T-helper 17 cell (primary cell): ENCODE measurements around the gene CTSW. TPM values are rescaled to one million over a fixed set of nuclear protein-coding genes. Genes with fewer than 3 reads are reported as not detected.

ENCODE experiments used
- ATAC-seq: fragments of 150-1000 bp; cut with Tn5 transposase; 2 replicates; pipeline ENCODE4 v1.10.0; 2021; ENCODE audit warnings: mild to moderate bottlenecking, moderate library complexity
- DNase-seq, 3 donors: peaks; one replicate each; pipeline versions ENCODE4 v3.0.0 to v3.0.0-alpha.2; 2020 to 2021
- H3K9me3 ChIP-seq: one replicate; pipeline ENCODE4 v1.7.0; 2013; ENCODE audit warnings: low read length, mild to moderate bottlenecking; ENCODE audit not compliant: control insufficient read depth, poor library complexity, severe bottlenecking
- H3K27ac Mint-ChIP-seq: one replicate; pipeline ENCODE4 v1.8.0; 2022; ENCODE audit warnings: mild to moderate bottlenecking, moderate library complexity, mixed read lengths
- H3K27me3 Mint-ChIP-seq: one replicate; pipeline ENCODE4 v1.8.0; 2022; ENCODE audit warnings: mixed read lengths
- H3K36me3 Mint-ChIP-seq: one replicate; pipeline ENCODE4 v1.8.0; 2022; ENCODE audit warnings: low read depth, mixed read lengths
- H3K4me1 Mint-ChIP-seq: one replicate; pipeline ENCODE4 v1.8.0; 2022; ENCODE audit warnings: mild to moderate bottlenecking, mixed read lengths
- H3K4me3 Mint-ChIP-seq: one replicate; pipeline ENCODE4 v1.8.0; 2022; ENCODE audit warnings: mild to moderate bottlenecking, moderate library complexity, mixed read lengths
- total RNA-seq, 4 donors: library from RNA in 2 of 4; stranded (reverse) in 2 of 4; gene quantifications; one replicate each; pipeline ENCODE4 v1.2.3 and lab custom pipeline; 2022 to 2026

The CTSW gene
- total RNA-seq, 2 donors from 2014 or later: 19.7 to 52.7 TPM

DNA sequence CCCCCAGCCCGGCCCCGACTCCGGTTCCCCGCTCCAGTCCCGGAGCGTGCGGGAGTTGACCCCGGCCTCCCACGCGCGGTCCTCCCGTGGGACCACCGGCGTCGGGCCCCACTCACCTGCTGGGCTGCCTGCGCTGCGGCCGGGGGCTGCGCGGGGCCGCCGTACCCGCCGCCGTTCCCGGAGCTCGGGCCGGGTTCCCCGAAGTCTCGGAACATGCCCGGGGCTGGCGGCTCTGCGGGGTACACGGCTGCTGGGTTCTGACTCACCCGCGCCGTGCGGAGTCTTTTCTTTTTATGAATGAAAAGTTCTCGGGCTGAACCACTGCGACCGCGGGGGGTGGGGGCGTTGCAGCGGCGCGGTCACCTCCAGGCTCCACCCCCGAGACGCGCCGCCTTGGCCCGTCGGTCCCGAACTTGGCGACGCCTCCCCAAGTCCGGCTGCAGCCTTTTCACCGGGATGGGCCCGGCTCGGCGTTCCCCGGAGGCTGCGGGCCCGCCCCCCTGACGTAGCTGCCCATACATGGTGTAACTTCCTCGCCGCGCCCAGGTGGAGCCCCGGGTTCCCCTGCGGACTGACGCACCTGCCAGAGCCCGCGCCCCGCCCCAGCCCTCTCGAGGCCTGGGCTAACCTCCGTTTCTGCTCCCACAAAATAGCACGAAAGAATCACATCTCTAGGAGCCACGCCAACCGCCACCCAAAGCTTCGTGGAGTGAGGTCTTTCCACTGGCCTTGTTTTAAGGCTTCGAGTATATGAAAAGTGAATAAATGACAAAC, 20.7 kb downstream of the CTSW start, which contains the start of gene FOSL1:
FOSL1 (minus strand) TSS at position 264 of the 774 bp plus-strand sequence; CDS start at position 215, 49 bp downstream.
- Mint-ChIP-seq H3K4me3 (peak within 1 kb of the TSS; percentile 81), H3K27me3 (peaks cover 4% of the 10 kb centered on the region), H3K36me3 (no peaks in the 10 kb centered on the region), H3K27ac (peak within 1 kb of the TSS; percentile 90), H3K4me1 (peaks cover 3% of the 10 kb centered on the region)
- peak; percentile 97 for ATAC-seq
- DNase-seq: peak; percentile 92 to 96 (median 95)
- no peaks in the 10 kb centered on the region for H3K9me3 ChIP-seq

DNA sequence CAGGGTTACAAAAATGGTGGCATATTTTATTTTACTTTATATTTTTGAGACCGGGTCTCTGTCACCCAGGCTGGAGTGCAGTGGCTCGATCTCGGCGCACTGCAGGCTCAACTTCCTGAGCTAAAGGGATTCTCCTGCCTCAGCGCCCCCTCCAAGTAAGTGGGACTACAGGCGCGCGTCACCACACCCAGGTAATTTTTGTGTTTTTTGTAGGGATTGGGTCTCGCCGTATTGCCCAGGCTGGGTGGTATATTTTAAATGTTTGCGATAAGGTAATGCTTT, 21.2 kb downstream of the CTSW start:
- Mint-ChIP-seq H3K4me1 (peaks cover 2% of the 10 kb centered on the region), H3K27ac (peak overlapping the region; percentile 90), H3K36me3 (no peaks in the 10 kb centered on the region), H3K4me3 (peak overlapping the region; percentile 63), H3K27me3 (peaks cover 4% of the 10 kb centered on the region)
- no peak for DNase-seq
- no peaks in the 10 kb centered on the region for H3K9me3 ChIP-seq
- ATAC-seq: no peak

DNA sequence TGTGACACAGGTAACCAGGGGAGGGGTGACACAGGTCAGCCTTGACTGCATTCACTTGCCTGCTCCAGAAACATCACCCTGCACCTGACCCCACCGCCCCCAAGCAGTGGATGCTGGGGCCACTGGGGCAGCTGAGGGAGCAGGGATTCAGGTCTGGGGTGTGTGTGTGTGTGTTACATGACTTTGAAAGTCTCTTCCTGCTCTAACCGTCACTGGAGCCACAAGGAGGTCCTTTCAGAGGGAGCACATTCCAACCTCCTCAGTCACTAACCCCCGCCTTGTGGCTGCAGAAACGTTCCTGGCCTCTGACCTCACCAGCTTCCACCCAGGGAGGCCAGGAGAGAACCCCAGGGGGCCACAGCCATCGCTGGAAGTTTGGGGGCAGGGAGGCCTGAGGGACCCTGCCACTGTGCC, 23.4 kb downstream of the CTSW start:
- Mint-ChIP-seq H3K27ac (peak overlapping the region; percentile 90), H3K36me3 (no peaks in the 10 kb centered on the region), H3K4me3 (no peak overlapping the region)

DNA sequence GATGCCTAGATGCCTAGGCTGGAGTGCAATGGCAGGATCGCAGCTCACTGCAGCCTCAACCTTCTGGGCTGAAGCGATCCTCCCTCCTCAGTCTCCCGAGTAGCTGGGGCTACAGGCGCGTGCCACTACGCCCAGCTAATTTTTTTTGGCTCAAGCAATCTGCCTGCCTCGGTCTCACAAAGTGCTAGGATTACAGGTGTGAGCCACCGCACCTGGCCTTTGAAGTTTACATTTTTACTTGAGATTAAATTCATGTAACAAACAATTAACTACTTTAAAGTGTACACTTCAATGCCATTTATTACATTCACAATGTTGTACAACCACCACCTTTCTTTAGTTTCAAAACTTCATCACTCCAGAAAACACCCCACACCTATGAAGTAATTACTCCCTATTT, 24.1 kb downstream of the CTSW start:
- no peaks in the 10 kb centered on the region for H3K9me3 ChIP-seq
- DNase-seq (no peak), ATAC-seq (no peak)
- Mint-ChIP-seq H3K27ac (peak overlapping the region; percentile 82), H3K4me1 (peaks cover 1% of the 10 kb centered on the region), H3K36me3 (no peaks in the 10 kb centered on the region), H3K4me3 (no peak overlapping the region), H3K27me3 (peaks cover 4% of the 10 kb centered on the region)

More for the DNA sequence above, 23.4 kb downstream of the CTSW start:
- peaks cover 2% of the 10 kb centered on the region for H3K4me1 Mint-ChIP-seq
- no peak for DNase-seq
- H3K27me3 Mint-ChIP-seq: peaks cover 4% of the 10 kb centered on the region
- ATAC-seq: no peak
- no peaks in the 10 kb centered on the region for H3K9me3 ChIP-seq

DNA sequence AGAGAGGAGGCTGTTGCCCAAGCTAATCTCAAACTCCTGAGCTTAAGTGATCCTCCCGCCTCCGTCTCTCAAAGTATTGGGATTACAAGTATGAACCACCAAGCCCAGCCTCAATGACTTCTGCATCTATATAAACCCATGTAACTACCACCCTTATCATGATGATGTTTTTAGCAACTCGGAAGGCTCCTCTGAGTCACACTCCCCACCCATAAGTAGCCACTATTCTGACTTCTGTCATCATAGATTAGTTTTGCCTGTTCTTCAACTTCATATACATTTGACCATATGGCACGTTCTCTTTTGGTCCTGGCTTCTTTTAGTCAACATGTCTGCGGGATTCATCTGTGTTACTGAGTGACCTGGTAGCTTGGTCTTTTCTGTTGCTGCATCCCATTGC, 27.0 kb downstream of the CTSW start:
- peaks cover 5% of the 10 kb centered on the region for H3K4me1 Mint-ChIP-seq
- ATAC-seq: no peak
- H3K27ac Mint-ChIP-seq: no peak overlapping the region
- H3K27me3 Mint-ChIP-seq: peaks cover 14% of the 10 kb centered on the region
- H3K36me3 Mint-ChIP-seq: no peaks in the 10 kb centered on the region
- no peak for DNase-seq
- H3K4me3 Mint-ChIP-seq: no peak overlapping the region
- no peaks in the 10 kb centered on the region for H3K9me3 ChIP-seq

DNA sequence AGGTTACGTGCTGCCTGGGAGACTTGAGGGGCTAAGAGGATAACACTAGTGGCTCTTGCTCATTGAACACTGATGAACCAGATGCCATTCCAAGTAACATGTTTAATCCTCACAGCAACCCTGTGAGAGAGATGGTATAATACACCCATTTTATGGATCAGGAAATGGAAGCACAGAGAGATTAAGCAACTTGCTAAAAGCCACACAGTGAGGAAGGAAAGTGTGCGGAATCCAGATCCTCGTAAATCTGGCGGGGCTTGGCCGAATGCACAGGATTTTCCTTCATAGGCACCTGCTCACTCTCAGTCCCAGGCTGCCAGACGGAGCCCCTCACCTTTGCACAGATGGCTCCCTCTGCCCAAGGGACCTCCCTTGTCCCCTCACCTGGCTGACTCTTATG, 28.2 kb downstream of the CTSW start:
- DNase-seq: no peak
- no peak for ATAC-seq
- H3K4me1 Mint-ChIP-seq: peaks cover 5% of the 10 kb centered on the region
- no peak overlapping the region for H3K4me3 Mint-ChIP-seq
- no peaks in the 10 kb centered on the region for H3K9me3 ChIP-seq
- H3K27ac Mint-ChIP-seq: no peak overlapping the region
- H3K36me3 Mint-ChIP-seq: no peaks in the 10 kb centered on the region
- peaks cover 16% of the 10 kb centered on the region for H3K27me3 Mint-ChIP-seq

DNA sequence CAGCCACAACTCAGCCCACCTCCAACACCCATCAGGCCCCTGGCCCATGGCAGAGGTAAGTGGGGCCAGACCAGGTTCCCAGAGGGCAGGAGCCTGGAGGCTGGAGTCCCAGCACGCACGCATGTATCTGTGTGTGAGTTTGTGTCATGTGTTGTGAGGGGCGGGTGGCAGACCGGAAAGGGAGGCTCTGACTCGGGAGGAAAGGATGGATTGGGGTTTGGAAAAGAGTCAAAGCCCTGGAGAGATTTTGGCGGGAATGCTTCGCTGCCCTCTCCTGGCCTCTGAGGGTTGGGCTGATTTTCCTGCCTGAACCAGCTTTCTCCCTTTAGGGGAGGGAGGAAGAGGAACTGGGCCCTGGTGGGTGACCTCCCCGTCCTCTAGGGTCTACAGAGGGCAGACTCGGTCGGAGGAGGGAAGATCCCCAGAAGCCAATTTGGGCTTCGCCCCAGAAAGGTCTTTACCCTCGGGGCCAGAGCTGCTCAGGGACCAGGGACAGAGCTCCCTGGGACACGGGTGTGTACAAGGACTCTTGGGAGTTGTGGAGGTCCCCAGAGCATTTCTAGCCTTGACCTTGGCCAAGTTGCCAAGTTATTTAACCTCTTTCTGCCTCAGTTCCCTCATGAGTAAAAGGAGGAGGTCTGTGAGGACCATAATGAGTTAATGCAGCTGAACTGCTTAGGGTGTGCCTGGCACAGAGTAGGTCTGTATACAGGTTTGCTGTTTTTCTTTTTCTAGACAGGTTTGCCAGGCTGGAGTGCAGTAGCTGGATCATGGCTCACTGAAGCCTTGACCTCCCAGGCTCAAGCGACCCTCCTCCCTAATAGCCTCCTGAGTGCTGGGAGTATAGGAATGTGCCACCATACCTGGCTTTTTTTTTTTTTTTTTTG, 32.3 kb downstream of the CTSW start:
- Mint-ChIP-seq H3K4me1 (peaks cover 19% of the 10 kb centered on the region), H3K27ac (no peak overlapping the region), H3K27me3 (peaks cover 12% of the 10 kb centered on the region), H3K4me3 (no peak overlapping the region), H3K36me3 (no peaks in the 10 kb centered on the region)
- ATAC-seq (no peak), DNase-seq (no peak)
- H3K9me3 ChIP-seq: no peaks in the 10 kb centered on the region

DNA sequence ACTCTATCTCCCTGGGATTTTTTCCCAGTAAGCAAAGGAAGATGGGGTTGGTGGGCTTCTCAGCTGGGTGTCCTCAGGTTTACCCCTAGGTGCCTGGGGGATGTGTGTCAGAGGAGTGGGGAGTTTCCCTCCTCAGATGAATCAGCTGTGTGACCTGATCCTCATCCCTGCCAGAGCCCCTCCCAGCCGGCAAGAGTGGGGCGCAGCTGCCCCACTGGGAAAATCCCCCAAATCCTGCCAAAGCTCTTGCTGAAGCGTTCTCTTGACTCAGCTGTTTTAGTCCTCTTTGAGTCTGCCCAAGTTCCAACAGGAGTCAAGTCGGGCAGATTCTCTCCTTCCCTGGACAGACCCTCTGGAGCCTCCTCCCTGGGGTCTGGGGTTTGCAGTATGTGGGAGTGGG, 33.2 kb downstream of the CTSW start:
- H3K4me1 Mint-ChIP-seq: peaks cover 23% of the 10 kb centered on the region
- no peaks in the 10 kb centered on the region for H3K9me3 ChIP-seq
- H3K36me3 Mint-ChIP-seq: no peaks in the 10 kb centered on the region
- H3K27me3 Mint-ChIP-seq: peaks cover 12% of the 10 kb centered on the region
- H3K27ac Mint-ChIP-seq: no peak overlapping the region
- H3K4me3 Mint-ChIP-seq: no peak overlapping the region
- no peak for ATAC-seq
- DNase-seq: no peak

DNA sequence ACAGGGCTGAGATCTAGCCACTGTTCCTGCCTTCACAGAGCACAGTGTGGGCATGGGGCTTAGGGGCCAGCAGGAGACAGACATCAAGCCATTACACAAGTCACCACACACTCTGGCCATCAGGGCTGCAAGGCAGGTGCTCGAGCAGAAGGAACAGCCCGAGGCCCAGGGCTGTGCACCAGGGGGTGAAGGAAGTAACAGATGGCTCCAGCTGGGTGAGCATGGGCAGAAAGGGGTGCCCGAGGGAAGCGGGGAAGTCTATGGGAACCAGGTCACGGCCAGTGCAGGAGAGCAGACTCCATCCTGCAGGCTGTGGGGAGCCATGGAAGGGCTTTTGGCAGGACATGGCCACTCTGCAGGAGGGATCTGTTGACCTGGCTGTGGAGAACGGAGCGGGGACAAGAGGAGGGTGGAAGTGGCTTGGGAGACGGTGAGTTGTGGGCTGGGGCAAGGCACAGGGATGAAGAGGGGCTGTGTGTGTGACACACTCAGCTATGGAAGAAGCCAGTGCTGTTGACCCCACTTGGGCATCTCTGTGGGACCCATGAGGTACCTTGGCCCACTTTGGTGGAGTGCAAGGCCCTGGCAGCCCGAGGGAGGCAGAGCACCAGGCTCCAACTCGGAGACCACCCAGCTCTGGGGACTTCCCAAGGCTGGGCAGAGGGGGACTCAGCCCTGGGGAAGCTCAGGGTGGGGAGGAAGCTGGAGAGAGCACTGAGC, 35.6 kb downstream of the CTSW start:
- peaks cover 5% of the 10 kb centered on the region for H3K27me3 Mint-ChIP-seq
- no peaks in the 10 kb centered on the region for H3K36me3 Mint-ChIP-seq
- DNase-seq (no peak), ATAC-seq (no peak)
- H3K27ac Mint-ChIP-seq: no peak overlapping the region
- H3K9me3 ChIP-seq: no peaks in the 10 kb centered on the region
- H3K4me3 Mint-ChIP-seq: peak overlapping the region; percentile 50
- H3K4me1 Mint-ChIP-seq: peaks cover 22% of the 10 kb centered on the region

DNA sequence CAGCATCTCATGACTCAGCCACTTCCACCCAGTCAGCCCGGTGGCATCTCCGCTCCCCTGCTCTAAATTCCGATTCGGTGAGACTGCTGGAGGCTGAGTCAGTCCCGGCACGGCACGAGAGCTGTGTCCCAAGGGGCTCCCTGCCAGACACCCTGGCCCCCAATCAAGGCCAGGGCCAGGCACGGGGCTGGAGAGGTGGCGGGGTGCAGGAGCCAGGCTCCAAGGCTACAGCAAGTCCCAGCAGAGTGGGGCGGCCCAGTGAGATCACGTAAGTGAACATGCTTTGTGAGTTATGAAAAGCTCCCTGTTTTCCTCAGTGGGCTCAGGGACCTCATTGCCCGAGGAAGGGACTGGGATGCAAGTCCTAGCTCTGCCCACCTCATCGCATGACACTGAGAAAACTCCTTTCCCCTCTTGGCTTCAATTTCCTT, 36.2 kb downstream of the CTSW start:
- Mint-ChIP-seq H3K27me3 (peaks cover 5% of the 10 kb centered on the region), H3K36me3 (no peaks in the 10 kb centered on the region), H3K4me1 (peaks cover 24% of the 10 kb centered on the region), H3K4me3 (peak overlapping the region; percentile 94), H3K27ac (no peak overlapping the region)
- DNase-seq (no peak), ATAC-seq (no peak)
- H3K9me3 ChIP-seq: no peaks in the 10 kb centered on the region

DNA sequence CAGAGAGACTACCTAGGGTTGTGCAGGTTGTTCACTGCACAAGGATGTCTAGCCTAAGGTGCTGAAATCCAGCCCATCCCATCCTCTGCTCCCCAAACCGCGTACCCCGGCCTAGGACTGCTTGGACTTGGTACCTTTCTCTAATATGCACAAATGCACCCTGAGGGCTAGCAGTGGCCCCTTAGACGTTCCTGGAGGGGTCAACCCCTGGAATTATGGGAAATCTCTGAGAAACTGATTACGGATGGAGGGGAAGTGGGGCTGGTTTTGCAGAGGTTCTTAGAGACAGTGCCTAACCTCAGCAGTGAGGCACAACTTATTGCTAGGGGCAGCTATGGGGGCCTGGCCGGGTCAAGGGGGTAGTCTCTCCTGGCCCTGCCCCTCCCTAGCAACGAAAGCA, 36.8 kb downstream of the CTSW start:
- ATAC-seq: no peak
- peaks cover 24% of the 10 kb centered on the region for H3K4me1 Mint-ChIP-seq
- peak overlapping the region; percentile 68 for H3K27ac Mint-ChIP-seq
- H3K9me3 ChIP-seq: no peaks in the 10 kb centered on the region
- peak overlapping the region; percentile 94 for H3K4me3 Mint-ChIP-seq
- peaks cover 4% of the 10 kb centered on the region for H3K27me3 Mint-ChIP-seq
- no peak for DNase-seq
- H3K36me3 Mint-ChIP-seq: no peaks in the 10 kb centered on the region

DNA sequence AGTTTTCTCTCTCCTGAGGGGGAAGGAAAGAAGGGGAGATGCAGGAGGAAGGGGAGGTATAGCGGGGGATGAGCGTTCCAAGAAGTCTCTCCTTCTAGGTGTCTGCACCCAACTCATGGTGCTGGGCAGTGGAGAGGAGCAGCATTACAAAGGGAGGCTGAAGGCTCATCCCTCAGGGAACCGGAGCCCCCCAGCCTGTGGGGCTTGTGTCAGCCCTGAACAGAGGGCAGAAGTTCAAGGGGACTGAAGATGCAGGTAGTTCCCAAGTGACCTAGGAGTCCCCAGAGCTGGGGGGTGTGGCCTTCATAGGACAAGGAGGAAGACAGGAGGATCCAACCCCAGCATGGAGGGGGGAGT, 37.4 kb downstream of the CTSW start:
- no peaks in the 10 kb centered on the region for H3K9me3 ChIP-seq
- peak overlapping the region; percentile 94 for H3K4me3 Mint-ChIP-seq
- peaks cover 25% of the 10 kb centered on the region for H3K4me1 Mint-ChIP-seq
- no peaks in the 10 kb centered on the region for H3K27me3 Mint-ChIP-seq
- ATAC-seq (no peak), DNase-seq (no peak)
- peak overlapping the region; percentile 68 for H3K27ac Mint-ChIP-seq
- H3K36me3 Mint-ChIP-seq: no peaks in the 10 kb centered on the region
